OCI-LY1 (cell line): Measurements from ENCODE around the gene RPL21.

ENCODE experiments used
- H2AFZ ChIP-seq: fragments of 200-600 bp; sonication (generic), shearing (Covaris generic); 2 replicates; pipeline ENCODE4 v1.6.0; 2014; ENCODE audit warnings: antibody characterized with exemption, mild to moderate bottlenecking, low read length
- H3F3A ChIP-seq: fragments of 200-600 bp; sonication (generic), shearing (Covaris generic); 2 replicates; pipeline ENCODE4 v1.6.0; 2014; ENCODE audit warnings: mild to moderate bottlenecking, antibody characterized with exemption, low read length, moderate library complexity; ENCODE audit not compliant: insufficient read depth
- H3K27ac ChIP-seq: fragments of 200-600 bp; sonication (generic); 2 replicates; pipeline ENCODE4 v1.5.1; 2014; ENCODE audit warnings: low read length, mixed run types, mild to moderate bottlenecking, low read depth; ENCODE audit not compliant: poor library complexity, severe bottlenecking
- H3K27me3 ChIP-seq: fragments of 200-600 bp; sonication (generic); 2 replicates; pipeline ENCODE4 v1.6.0; 2014; ENCODE audit warnings: antibody characterized with exemption, mild to moderate bottlenecking, low read length, moderate library complexity; ENCODE audit not compliant: insufficient read depth
- H3K36me3 ChIP-seq: fragments of 200-600 bp; sonication (generic); 2 replicates; pipeline ENCODE4 v1.6.1; 2014; ENCODE audit warnings: mild to moderate bottlenecking, antibody characterized with exemption, low read length, moderate library complexity, mixed read lengths; ENCODE audit not compliant: insufficient read depth
- H3K4me1 ChIP-seq: fragments of 200-600 bp; sonication (generic); 2 replicates; pipeline ENCODE4 v1.5.1; 2014; ENCODE audit warnings: mild to moderate bottlenecking, low read length, moderate library complexity; ENCODE audit not compliant: insufficient read depth, severe bottlenecking
- H3K4me2 ChIP-seq: fragments of 200-600 bp; sonication (generic), shearing (Covaris generic); 2 replicates; pipeline ENCODE4 v1.6.1; 2014; ENCODE audit warnings: low read length
- H3K4me3 ChIP-seq: fragments of 200-600 bp; sonication (generic); 2 replicates; pipeline ENCODE4 v1.5.1; 2014; ENCODE audit warnings: low read length, low read depth, mild to moderate bottlenecking, mixed read lengths; ENCODE audit not compliant: poor library complexity, severe bottlenecking
- H3K79me2 ChIP-seq: fragments of 200-600 bp; shearing (Covaris generic); 2 replicates; pipeline ENCODE4 v1.6.1; 2016; ENCODE audit warnings: mixed run types, low read length, mixed read lengths; ENCODE audit not compliant: insufficient read depth
- H3K9ac ChIP-seq: fragments of 200-600 bp; sonication (generic), shearing (Covaris generic); 2 replicates; pipeline ENCODE4 v1.6.1; 2014; ENCODE audit warnings: mild to moderate bottlenecking, low read length, mixed read lengths
- H3K9me2 ChIP-seq: fragments of 200-600 bp; sonication (generic), shearing (Covaris generic); 2 replicates; pipeline ENCODE4 v1.6.1; 2014; ENCODE audit warnings: low read depth, mild to moderate bottlenecking, low read length, mixed read lengths
- H3K9me3 ChIP-seq: fragments of 200-600 bp; shearing (Covaris generic); 2 replicates; pipeline ENCODE4 v1.6.1; 2014; ENCODE audit warnings: low read length, mixed read lengths
- H4K20me1 ChIP-seq: fragments of 200-600 bp; sonication (generic), shearing (Covaris generic); 2 replicates; pipeline ENCODE4 v1.6.0; 2016; ENCODE audit warnings: mild to moderate bottlenecking, low read length; ENCODE audit not compliant: insufficient read depth
- CTCF ChIP-seq: fragments of 200-600 bp; sonication (generic), shearing (Covaris generic); IDR thresholded peaks from 2 replicates; pipeline ENCODE4 v1.5.1; 2017; ENCODE audit warnings: mild to moderate bottlenecking, antibody characterized with exemption, low read length, moderate library complexity, mixed read lengths
- EZH2 ChIP-seq: fragments of 200-600 bp; sonication (generic), shearing (Covaris generic); IDR thresholded peaks from 2 replicates; pipeline ENCODE4 v1.8.0; 2017; ENCODE audit warnings: borderline replicate concordance, mixed run types, mild to moderate bottlenecking, antibody characterized with exemption, low read length, moderate library complexity, mixed read lengths

Gene RPL21

GRCh38 chr13:27257233-27257568 is 5.8 kb downstream of the RPL21 start:
- H3K4me1 ChIP-seq, result peaks cover 32% of the 10 kb centered on the region
- H3K4me3 ChIP-seq, result no peak overlapping the region
- TF ChIP-seq CTCF (no peak), EZH2 (no peak)
- H2AFZ ChIP-seq, result no peak overlapping the region
- no peak overlapping the region for H3K27ac ChIP-seq
- no peak overlapping the region for H3K9ac ChIP-seq
- H4K20me1 ChIP-seq, result no peaks in the 10 kb centered on the region
- H3K27me3 ChIP-seq, result no peaks in the 10 kb centered on the region
- H3K36me3 ChIP-seq, result peaks cover 95% of the 10 kb centered on the region
- H3K9me2 ChIP-seq, result no peaks in the 10 kb centered on the region
- no peak overlapping the region for H3K4me2 ChIP-seq
- H3K79me2 ChIP-seq, result peaks cover 32% of the 10 kb centered on the region
- H3F3A ChIP-seq, result peaks cover 6% of the 10 kb centered on the region
- H3K9me3 ChIP-seq, result no peaks in the 10 kb centered on the region

DNA sequence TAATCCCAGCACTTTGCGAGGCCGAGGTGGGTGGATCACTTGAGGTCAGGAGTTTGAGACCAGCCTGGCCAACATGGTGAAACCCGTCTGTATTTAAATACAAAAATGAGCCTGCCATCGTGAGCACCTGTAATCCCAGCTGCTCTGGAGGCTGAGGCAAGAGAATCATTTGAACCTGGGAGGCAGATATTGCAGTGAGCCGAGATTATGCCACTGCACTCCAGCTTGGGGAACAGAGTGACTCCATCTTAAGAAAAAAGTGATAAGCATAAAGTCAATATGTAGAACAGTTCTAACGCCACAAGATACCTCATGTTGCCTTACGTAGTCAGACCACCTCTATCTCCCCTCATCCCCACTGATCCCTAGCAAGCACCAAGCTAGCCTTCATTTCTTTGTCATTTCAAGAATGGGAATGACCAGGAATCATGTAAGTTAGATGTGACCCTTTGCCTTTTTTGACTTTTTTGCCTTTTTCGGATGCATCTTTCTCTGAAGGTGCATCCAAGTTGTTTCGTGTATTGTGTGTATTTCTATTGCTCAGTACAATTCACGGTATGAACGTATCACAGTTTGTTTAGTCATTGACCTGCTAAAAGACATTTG is 6.4 kb downstream of the RPL21 start:
- H3K4me3 ChIP-seq, result no peak overlapping the region
- H3K27me3 ChIP-seq, result no peaks in the 10 kb centered on the region
- H2AFZ ChIP-seq, result no peak overlapping the region
- no peaks in the 10 kb centered on the region for H3K9me2 ChIP-seq
- H3K27ac ChIP-seq, result no peak overlapping the region
- peaks cover 26% of the 10 kb centered on the region for H3K79me2 ChIP-seq
- H3K9me3 ChIP-seq, result no peaks in the 10 kb centered on the region
- no peak overlapping the region for H3K4me2 ChIP-seq
- no peak overlapping the region for H3K9ac ChIP-seq
- H4K20me1 ChIP-seq, result no peaks in the 10 kb centered on the region
- peaks cover 29% of the 10 kb centered on the region for H3K4me1 ChIP-seq
- H3K36me3 ChIP-seq, result peaks cover 89% of the 10 kb centered on the region
- TF ChIP-seq EZH2, result no peak
- no peak for TF ChIP-seq CTCF
- H3F3A ChIP-seq, result peaks cover 6% of the 10 kb centered on the region

GRCh38 chr13:27258637-27259386 is 7.5 kb downstream of the RPL21 start:
- H2AFZ ChIP-seq, result no peak overlapping the region
- H3K4me2 ChIP-seq, result no peak overlapping the region
- no peaks in the 10 kb centered on the region for H3K9me3 ChIP-seq
- peaks cover 20% of the 10 kb centered on the region for H3K4me1 ChIP-seq
- H3K4me3 ChIP-seq, result no peak overlapping the region
- H3K9ac ChIP-seq, result no peak overlapping the region
- no peak for TF ChIP-seq CTCF
- TF ChIP-seq EZH2, result no peak
- H3F3A ChIP-seq, result peaks cover 11% of the 10 kb centered on the region
- H3K27ac ChIP-seq, result peak overlapping the region; percentile 26
- 0 out of 2 replicates have a peak, but pooled peaks cover 3% of the 10 kb centered on the region for H4K20me1 ChIP-seq
- no peaks in the 10 kb centered on the region for H3K27me3 ChIP-seq
- H3K36me3 ChIP-seq, result peaks cover 78% of the 10 kb centered on the region
- H3K79me2 ChIP-seq, result peaks cover 16% of the 10 kb centered on the region
- no peaks in the 10 kb centered on the region for H3K9me2 ChIP-seq
